Measurements from ENCODE around the gene FARS2.

FARS2 gene

DNA sequence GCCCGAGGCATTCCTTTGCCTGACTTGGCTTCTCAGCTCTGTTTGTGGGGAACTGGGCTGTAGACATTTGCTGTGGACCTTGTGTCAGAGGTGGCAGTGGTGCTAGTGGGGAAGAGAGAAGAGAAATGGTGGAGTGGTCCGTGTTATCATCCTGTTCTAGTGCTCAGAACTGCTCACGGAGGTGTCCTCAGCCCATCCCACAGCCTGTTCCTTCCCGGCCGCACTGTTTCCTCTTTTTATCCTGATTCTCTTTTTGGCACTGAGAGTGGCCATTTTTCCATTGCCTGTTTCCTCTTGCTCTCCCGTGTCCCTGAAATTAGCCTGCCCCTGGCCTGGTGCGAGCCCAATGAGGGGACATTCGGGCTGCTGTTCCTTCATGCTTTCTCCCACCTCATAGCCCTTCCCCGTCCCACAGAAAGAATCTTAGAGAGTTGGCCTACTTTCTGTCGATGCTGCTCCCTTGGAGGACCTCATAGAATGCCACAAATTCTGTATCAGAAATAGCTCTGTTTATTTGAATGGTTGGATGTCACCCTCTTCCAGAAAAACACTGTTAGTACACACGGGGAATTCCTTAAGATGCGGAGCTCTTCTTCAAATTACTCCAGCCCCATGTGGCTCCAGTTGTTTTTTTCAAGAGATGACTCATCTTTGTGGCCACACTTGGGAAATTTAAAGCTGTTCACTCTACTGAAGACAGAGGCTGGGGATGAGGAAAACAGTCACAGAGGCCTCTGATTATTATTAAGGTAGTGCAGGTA, 26.1 kb downstream of the FARS2 start:
- no peak for TF ChIP-seq ZNF274 (IDR thresholded peaks at IDR 0.05; ENCODE audit: low read depth, low read length)
- H3K4me3 ChIP-seq (ENCODE audit: low read length), result no peak overlapping the region

DNA sequence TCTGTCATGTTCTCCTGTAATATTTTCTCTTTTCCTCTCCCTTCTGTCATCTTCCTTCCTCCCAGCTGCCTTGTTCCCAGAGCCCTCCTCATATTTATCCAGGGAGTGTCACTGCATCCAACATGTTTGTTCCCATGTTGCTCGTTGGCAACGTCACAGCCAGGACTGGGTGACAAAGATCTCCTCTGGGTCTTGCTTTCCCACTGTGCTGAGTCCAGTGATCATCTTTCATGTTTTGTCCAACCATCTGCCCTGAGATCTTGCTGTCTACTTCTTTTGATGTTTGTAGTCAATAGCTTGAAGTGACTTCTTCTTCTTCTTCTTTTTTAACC, 26.6 kb downstream of the FARS2 start:
- H3K4me3 ChIP-seq (ENCODE audit: low read length), result no peak overlapping the region
- no peak for TF ChIP-seq ZNF274 (IDR thresholded peaks at IDR 0.05; ENCODE audit: low read depth, low read length)

DNA sequence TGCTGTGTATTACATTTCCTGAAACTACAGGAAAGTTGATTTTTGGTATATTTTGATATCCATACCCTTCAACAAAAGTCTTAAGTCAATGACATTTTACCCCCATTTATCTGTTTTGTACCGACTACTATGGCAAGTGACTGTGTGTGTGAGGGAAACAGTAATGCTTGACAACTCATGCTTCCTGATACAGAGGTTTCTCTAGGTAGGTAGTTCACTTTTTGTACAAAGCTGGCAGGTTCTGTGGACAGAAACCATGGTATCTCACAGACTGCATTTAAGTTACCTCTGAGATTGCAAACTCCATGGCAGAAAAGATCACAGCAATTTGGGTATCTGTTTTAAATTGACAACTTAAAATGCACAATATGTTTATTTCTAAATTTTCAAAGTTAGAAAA, 28.8 kb downstream of the FARS2 start:
- TF ChIP-seq ZNF274 (IDR thresholded peaks at IDR 0.05; ENCODE audit: low read depth, low read length), result no peak
- H3K4me3 ChIP-seq (ENCODE audit: low read length), result no peak overlapping the region

DNA sequence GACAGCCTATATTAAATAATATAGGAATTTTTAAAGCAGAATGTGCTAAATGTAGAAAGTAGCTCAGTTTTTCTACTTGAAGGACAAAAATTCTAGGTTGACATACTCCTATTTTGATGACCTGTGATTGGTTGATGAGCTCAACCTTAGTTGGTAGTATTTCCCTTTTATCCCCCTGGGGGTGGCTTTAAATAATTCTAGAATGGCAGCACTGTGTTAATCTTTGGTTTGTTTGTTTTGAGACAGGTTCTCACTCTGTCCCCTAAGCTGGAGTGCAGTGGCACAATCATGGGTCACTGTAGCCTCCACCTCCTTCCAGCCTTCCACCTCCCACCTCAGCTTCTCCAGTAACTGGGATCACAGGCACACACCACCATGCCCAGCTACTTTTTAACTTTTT, 29.2 kb downstream of the FARS2 start:
- no peak for TF ChIP-seq ZNF274 (IDR thresholded peaks at IDR 0.05; ENCODE audit: low read depth, low read length)
- H3K4me3 ChIP-seq (ENCODE audit: low read length), result no peak overlapping the region

DNA sequence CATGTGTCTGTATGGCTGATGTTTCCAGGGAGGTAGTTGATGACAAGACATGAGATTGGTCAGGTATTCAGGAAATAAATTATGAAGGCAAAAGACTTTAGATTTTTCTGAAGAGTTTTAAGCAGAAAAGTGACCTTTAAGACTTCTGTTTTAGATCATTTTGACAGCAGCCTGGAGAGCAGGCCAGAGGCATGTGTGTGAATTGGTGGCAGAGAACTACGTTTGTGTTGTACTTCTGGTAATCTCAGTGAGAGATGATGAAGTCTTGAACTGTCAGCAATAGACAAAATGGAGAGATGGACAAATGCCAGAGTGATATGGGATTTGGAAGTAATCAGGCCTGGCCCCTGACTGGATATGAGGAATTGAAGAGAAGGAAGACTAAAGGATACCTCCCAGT, 30.8 kb downstream of the FARS2 start:
- no peak for TF ChIP-seq ZNF274 (IDR thresholded peaks at IDR 0.05; ENCODE audit: low read depth, low read length)
- no peak overlapping the region for H3K4me3 ChIP-seq (ENCODE audit: low read length)

DNA sequence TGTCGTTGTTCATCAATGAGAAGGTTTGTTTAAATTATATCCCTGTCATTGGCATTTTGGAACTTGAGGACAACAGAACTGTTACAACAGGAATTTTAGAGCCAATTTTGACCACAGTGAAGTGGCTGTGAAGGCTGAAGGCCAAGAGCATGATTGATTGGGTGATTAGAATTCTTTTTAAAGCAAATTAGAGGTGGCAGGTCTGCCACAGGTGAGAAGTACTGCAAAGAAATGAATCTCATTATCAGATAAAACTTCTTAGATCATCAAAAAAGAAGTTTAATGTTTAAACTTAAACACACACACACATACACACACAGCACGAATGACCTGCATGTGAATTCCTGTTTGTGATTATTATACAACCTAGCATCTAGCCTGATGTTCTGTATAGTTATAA, 32.4 kb downstream of the FARS2 start:
- no peak for TF ChIP-seq ZNF274 (IDR thresholded peaks at IDR 0.05; ENCODE audit: low read depth, low read length)
- no peak overlapping the region for H3K4me3 ChIP-seq (ENCODE audit: low read length)

DNA sequence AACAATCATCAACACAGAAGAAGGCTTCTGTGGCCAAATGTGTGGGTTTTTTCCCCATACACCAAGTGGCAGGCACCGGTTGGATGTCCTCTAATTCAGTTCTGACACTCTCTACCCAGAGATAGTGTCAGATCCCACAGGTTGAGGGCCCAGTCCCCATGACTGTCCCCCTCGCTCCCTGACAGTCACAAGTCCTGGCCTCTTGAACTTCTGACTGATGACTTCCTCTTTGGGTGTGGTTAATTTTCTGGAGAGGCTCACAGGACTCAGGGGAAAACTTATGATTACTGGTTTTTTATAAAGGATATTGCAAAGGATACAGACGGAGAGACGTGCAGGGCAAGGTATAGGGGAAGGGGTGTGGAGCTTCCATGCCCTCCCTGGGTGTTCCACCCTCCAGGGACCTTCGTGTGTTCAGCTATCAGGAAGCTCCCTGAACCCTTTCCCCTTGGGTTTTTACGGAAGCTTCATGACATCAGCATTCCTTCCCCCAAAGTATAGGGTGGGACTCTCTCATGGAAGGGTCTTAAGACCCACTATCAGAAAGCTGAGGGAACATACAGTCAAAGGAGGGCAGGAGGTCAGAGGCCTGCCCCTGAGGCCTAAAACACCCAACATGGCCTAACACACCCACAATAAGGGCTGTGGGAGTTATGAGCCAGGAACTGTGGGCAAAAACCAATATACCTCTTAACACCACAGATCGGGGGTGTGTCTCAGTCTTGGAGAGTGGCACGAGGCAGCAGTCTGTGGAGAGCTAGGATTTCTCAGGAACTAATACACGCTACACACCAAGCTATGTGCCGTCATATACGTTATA, 33.3 kb downstream of the FARS2 start:
- no peak overlapping the region for H3K4me3 ChIP-seq (ENCODE audit: low read length)
- TF ChIP-seq ZNF274 (IDR thresholded peaks at IDR 0.05; ENCODE audit: low read depth, low read length), result no peak

DNA sequence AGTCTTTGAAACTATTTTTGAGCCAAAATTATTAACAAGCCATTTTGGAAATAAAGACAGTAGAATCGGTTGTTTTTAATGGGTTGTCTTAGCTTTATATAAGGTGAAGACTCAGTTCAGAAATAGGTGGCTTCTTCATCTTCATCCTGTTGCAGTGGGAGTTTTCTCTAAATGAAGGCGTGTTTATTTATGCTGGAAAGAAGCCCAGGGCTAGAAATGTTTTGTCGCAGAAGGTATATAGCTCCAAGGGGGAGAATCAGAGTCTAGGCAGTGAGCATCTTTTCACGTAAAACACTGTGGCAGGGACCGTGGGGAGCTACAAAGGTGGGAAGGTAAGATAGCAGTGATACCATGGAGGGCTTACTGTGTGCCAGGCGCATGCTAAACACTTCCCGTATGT, 34.3 kb downstream of the FARS2 start:
- no peak for TF ChIP-seq ZNF274 (IDR thresholded peaks at IDR 0.05; ENCODE audit: low read depth, low read length)
- no peak overlapping the region for H3K4me3 ChIP-seq (ENCODE audit: low read length)

DNA sequence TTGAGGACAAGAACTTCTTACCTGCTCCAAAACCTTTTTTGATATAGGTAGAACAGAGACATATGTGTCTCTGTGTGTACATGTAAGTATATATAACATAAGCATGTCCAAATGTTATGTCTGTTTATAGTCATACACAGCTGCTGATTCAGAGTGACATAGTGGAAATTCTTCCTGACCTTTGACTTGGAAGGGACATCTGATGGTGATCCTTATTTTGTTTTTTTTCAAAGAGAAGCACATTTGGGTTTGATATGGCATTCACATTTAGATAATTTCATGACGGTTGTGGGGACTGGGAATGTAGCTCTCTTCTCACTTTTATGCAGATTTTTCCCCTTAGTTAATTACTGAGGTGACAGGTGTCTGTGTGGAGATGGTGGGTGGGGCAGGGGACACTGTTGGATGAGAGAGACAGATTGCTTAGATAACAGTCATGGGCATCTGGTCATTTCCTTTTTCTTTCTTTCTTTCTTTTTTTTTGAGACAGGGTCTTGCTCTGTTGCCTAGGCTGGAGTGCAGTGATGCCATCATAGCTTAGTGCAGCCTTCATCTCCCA, 39.0 kb downstream of the FARS2 start:
- no peak overlapping the region for H3K4me3 ChIP-seq (ENCODE audit: low read length)
- TF ChIP-seq ZNF274 (IDR thresholded peaks at IDR 0.05; ENCODE audit: low read depth, low read length), result no peak

DNA sequence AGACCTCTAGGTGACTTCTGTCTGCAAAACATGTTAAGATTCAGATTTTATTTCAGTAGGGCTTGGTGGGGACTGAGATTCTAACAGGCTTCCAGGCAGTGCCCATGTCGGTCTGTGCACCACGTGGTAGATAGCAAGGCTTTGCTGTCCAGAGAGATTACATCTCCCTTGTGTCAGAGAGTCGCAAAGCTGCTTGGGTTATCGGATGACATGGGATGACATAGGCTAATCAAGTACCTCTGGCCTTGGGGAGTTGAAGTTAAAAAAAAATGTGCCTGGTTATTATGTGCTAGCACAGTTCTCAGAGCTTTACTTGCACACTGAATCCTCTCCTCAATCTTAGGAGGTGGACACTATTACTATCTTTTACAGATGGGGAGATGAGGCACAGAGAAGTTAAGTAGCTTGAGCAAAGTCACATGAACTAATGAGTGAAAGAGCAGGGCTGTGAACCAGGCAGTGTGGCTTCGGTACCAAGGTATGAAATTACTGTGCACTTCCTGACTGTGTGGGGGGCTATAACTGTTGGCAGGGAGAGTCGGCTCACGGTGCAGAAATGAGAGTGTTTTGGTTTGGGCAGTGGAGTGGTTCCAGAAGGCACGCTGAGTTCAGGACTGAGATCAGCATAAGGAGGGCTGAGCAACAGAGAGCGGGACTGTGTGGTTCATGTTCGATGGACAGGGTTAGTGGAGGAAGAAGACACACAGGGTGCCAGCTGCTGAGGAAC, 41.1 kb downstream of the FARS2 start:
- TF ChIP-seq ZNF274 (IDR thresholded peaks at IDR 0.05; ENCODE audit: low read depth, low read length), result no peak
- peak overlapping the region; percentile 20; the same call in 1 of the 2 replicates for H3K4me3 ChIP-seq (ENCODE audit: low read length)

DNA sequence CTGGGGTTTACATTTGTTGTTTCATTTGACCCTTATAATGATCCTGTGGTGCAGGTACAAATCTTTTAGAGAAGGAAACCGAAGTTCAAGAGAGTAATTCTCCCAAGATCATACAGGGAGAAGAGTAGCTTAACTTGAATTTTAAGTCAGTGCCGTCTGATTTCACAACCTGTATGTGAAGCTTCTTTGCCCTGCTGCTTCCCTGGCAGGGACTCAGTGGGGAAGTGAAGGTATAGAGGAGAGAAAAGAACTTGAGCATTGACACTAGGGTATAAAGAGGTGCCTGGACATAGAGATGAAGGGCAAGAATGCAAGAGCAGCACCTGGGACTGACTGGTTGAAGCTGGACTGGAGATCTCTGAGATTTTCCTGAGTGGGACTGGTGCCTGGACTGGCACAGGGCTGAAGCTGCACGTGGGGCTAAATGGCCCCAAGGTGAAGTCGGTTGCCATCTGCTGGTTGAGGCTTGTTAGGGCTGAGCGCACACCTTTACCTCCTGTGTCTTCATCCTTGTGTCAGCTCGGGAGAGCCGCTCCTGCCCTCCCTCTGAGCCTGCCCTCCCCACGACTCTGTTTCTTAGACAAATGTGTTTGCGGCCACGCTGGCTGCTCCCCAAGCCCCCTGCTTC, 41.8 kb downstream of the FARS2 start:
- no peak overlapping the region; the same call in 1 of the 2 replicates for H3K4me3 ChIP-seq (ENCODE audit: low read length)
- no peak for TF ChIP-seq ZNF274 (IDR thresholded peaks at IDR 0.05; ENCODE audit: low read depth, low read length)

DNA sequence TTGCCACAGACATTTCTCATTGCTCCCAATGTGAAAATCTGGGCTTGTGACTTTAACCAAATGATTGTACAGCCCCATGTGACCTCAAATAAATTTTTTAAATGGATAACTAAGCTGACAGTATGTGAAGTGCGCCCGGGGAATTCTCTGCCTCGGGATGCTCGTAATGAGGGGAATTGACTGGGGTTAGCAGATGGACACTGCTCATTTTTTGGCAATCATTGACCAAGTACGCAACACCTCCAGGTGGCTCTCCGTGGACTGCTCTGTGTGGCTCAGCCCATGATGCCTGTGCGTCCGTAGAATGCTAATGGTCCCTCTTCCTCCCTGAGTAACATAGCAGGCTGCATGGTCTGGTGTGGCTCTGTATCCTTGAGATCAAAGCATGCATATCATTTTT, 42.4 kb downstream of the FARS2 start:
- TF ChIP-seq ZNF274 (IDR thresholded peaks at IDR 0.05; ENCODE audit: low read depth, low read length), result no peak
- no peak overlapping the region for H3K4me3 ChIP-seq (ENCODE audit: low read length)

DNA sequence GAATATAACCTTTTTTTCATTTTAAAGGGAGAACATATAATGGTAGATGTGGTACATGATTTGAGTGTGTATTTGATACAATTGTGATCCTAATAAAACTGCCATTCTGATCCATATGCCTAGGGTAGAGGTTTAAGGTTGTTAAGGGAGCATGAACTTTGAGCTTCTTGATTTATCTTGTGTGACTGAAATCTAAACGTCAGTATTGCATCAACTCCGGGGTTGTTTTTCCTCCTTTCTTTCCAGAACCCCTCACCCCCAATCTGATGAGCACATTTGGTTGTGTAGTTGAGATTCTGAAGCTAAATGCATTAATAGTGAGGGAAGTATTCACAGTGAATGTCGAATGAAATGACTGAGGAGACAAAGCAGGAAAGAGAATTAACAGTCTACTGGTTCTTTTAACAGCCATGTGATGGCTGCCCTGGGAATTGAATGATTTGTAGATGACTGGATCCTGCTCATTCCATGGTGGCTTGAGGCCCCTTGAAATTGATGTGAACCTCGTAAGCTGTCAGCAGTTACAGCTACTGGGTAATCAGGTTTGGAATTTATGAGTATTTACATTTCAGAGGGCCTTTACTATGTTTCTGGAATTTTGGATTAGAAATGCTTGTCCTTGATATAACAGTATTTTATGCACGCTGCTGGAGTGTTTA, 44.8 kb downstream of the FARS2 start:
- TF ChIP-seq ZNF274 (IDR thresholded peaks at IDR 0.05; ENCODE audit: low read depth, low read length), result no peak
- H3K4me3 ChIP-seq (ENCODE audit: low read length), result no peak overlapping the region
